IMR-90 (cell line): ENCODE measurements around the gene NT5C1A. TPM values are rescaled to one million over a fixed set of nuclear protein-coding genes. Genes with fewer than 3 reads are reported as not detected.

Experiments
- ATAC-seq: fragments of 200-7000 bp; cut with Tn5 transposase; 2 replicates; pipeline ENCODE4 v1.9.1; 2020; ENCODE audit warnings: low read depth, mild to moderate bottlenecking, moderate library complexity
- BruUV-seq: library from RNA; stranded (reverse); fragments of 400-500 nt; replicated peaks from 2 replicates; lab custom pipeline; 2021; lab: Mats Ljungman, UMichigan
- CTCF ChIA-PET: fragments of 300-600 bp; formaldehyde crosslinking; extraction: SDS; loops from one replicate; lab custom pipeline; 2021; ENCODE audit warnings: antibody characterized with exemption; lab: Yijun Ruan, JAX
- POLR2A ChIA-PET: fragments of 300-600 bp; sonication (Branson Sonifier 250); formaldehyde crosslinking; loops from one replicate; lab custom pipeline; 2022; ENCODE audit warnings: antibody characterized with exemption; ENCODE audit not compliant: unreplicated experiment; lab: Charles Lee
- DNase-seq: peaks from one replicate; pipeline ENCODE4 v3.0.0; 2013
- H2AFZ ChIP-seq: replicated peaks from 2 replicates; pipeline ENCODE3; 2013; ENCODE audit warnings: low read length, mild to moderate bottlenecking; ENCODE audit not compliant: poor library complexity
- H2AK5ac ChIP-seq: 2 replicates; pipeline ENCODE4 v1.6.1; 2013; ENCODE audit warnings: low read depth, low read length, inconsistent platforms
- H2AK9ac ChIP-seq: replicated peaks from 2 replicates; pipeline ENCODE3; 2013; ENCODE audit warnings: mild to moderate bottlenecking, low read depth, low read length, moderate library complexity; ENCODE audit not compliant: poor library complexity
- H2BK120ac ChIP-seq: 2 replicates; pipeline ENCODE4 v1.6.1; 2013; ENCODE audit warnings: low read depth, low read length, inconsistent platforms
- H2BK15ac ChIP-seq: 3 replicates; pipeline ENCODE4 v1.6.1; 2013; ENCODE audit warnings: low read depth, low read length, inconsistent platforms
- H2BK20ac ChIP-seq: 2 replicates; pipeline ENCODE4 v1.6.1; 2013; ENCODE audit warnings: low read depth, mild to moderate bottlenecking, inconsistent platforms, low read length, moderate library complexity
- H2BK5ac ChIP-seq: 2 replicates; pipeline ENCODE4 v1.6.1; 2013; ENCODE audit warnings: mild to moderate bottlenecking, low read depth, low read length, inconsistent platforms; ENCODE audit not compliant: poor library complexity, severe bottlenecking
- H3K14ac ChIP-seq: replicated peaks from 2 replicates; pipeline ENCODE4 v1.6.1; 2013; ENCODE audit warnings: low read depth, low read length, inconsistent platforms
- H3K18ac ChIP-seq: 2 replicates; pipeline ENCODE4 v1.6.1; 2013; ENCODE audit warnings: low read depth, low read length, control low read depth
- H3K23ac ChIP-seq: 2 replicates; pipeline ENCODE4 v1.6.1; 2013; ENCODE audit warnings: low read depth, low read length, inconsistent platforms
- H3K27ac ChIP-seq: 2 replicates; pipeline ENCODE4 v1.5.1; 2013; ENCODE audit warnings: mild to moderate bottlenecking, control low read depth, low read length; ENCODE audit not compliant: insufficient read depth
- H3K27me3 ChIP-seq: 2 replicates; pipeline ENCODE4 v1.6.1; 2013; ENCODE audit warnings: low read length; ENCODE audit not compliant: control insufficient read depth, insufficient read depth
- H3K36me3 ChIP-seq: 2 replicates; pipeline ENCODE4 v1.6.1; 2013; ENCODE audit warnings: low read length, mixed read lengths; ENCODE audit not compliant: control insufficient read depth, insufficient read depth
- H3K4ac ChIP-seq: 2 replicates; pipeline ENCODE4 v1.6.1; 2013; ENCODE audit warnings: low read depth, low read length, inconsistent platforms
- H3K4me1 ChIP-seq: 2 replicates; pipeline ENCODE4 v1.6.1; 2013; ENCODE audit warnings: low read length, mixed read lengths; ENCODE audit not compliant: control insufficient read depth, insufficient read depth
- H3K4me2 ChIP-seq: 2 replicates; pipeline ENCODE4 v1.6.1; 2013; ENCODE audit warnings: low read depth, mild to moderate bottlenecking, control low read depth, low read length, moderate library complexity
- H3K4me3 ChIP-seq: 2 replicates; pipeline ENCODE4 v1.5.1; 2013; ENCODE audit warnings: low read depth, mild to moderate bottlenecking, control low read depth, low read length, moderate library complexity; ENCODE audit not compliant: insufficient read depth
- H3K56ac ChIP-seq: 2 replicates; pipeline ENCODE4 v1.6.1; 2013; ENCODE audit warnings: low read length, inconsistent platforms; ENCODE audit not compliant: insufficient read depth; ENCODE audit errors: extremely low read depth
- H3K79me1 ChIP-seq, 2 experiments: 2 replicates each; pipeline ENCODE4 v1.6.1; 2013; ENCODE audit warnings: low read length in 2 of 2, inconsistent platforms in 1 of 2, low read depth in 1 of 2
- H3K9ac ChIP-seq: 2 replicates; pipeline ENCODE4 v1.6.1; 2013; ENCODE audit warnings: low read depth, low read length, control low read depth
- H3K9me1 ChIP-seq: 2 replicates; pipeline ENCODE4 v1.6.1; 2013; ENCODE audit warnings: low read length, inconsistent platforms; ENCODE audit not compliant: insufficient read depth
- H3K9me3 ChIP-seq: 2 replicates; pipeline ENCODE4 v1.6.1; 2013; ENCODE audit warnings: low read length; ENCODE audit not compliant: control insufficient read depth, insufficient read depth
- H4K20me1 ChIP-seq: 2 replicates; pipeline ENCODE4 v1.6.1; 2013; ENCODE audit warnings: low read length, inconsistent platforms; ENCODE audit not compliant: insufficient read depth
- H4K5ac ChIP-seq: 2 replicates; pipeline ENCODE4 v1.6.1; 2013; ENCODE audit warnings: mild to moderate bottlenecking, low read depth, low read length, control low read depth
- H4K8ac ChIP-seq, 2 experiments: 2 replicates each; pipeline ENCODE4 v1.6.1; 2013; ENCODE audit warnings: low read depth in 2 of 2, low read length in 2 of 2, control low read depth in 1 of 2, inconsistent platforms in 1 of 2
- H4K91ac ChIP-seq: 2 replicates; pipeline ENCODE4 v1.6.1; 2013; ENCODE audit warnings: low read depth, low read length, inconsistent platforms; ENCODE audit not compliant: insufficient read depth
- POLR2A ChIP-seq: IDR thresholded peaks from 2 replicates; pipeline ENCODE4 v1.6.1; 2012; ENCODE audit warnings: mild to moderate bottlenecking, low read depth, low read length
- USF2 ChIP-seq: fragments of 150-350 bp; IDR thresholded peaks from 2 replicates; pipeline ENCODE4 v1.6.1; 2017; ENCODE audit warnings: mild to moderate bottlenecking, antibody characterized with exemption, low read length, low read depth
- WGBS, 2 experiments: methylation state at CpG; one replicate each; pipeline versions ENCODE4 v1.1.5 to v1.1.7; 2013; ENCODE audit warnings: missing lambda C conversion rate in 2 of 2; ENCODE audit not compliant: insufficient read length in 1 of 2; ENCODE audit errors: extremely low coverage in 2 of 2; 5-methylcytosine and 5-hydroxymethylcytosine counted together
- dilution Hi-C: fragments of 300-500 bp; cut with HindIII; formaldehyde crosslinking; loops from one replicate; pipeline ENCODE4 v1.14.3; 2018; ENCODE audit warnings: low sequenced_read_pairs; ENCODE audit not compliant: unreplicated experiment
- in situ Hi-C: fragments of 300-500 bp; cut with MboI; formaldehyde crosslinking; loops from 3 replicates; pipeline ENCODE4 v1.14.3; 2019; ENCODE audit warnings: low sequenced_read_pairs, inconsistent platforms, mixed read lengths
- intact Hi-C: fragments of 100-400 bp; cut with micrococcal nuclease; formaldehyde crosslinking; loops from 2 replicates; pipeline ENCODE4 v1.10.0; 2022
- polyA plus RNA-seq, 3 experiments: library from polyadenylated mRNA; depleted of rRNA; stranded (reverse); fragments of >200 nt; gene quantifications; 2 replicates each; pipeline ENCODE4 v1.2.3, GENCODE V29; 2012; ENCODE audit warnings: low replicate concordance in 1 of 3
- total RNA-seq: library from RNA; depleted of rRNA; stranded (reverse); fragments of >200 nt; gene quantifications from 2 replicates; pipeline ENCODE4 v1.2.3, GENCODE V29; 2012
- TF ChIP-seq, protein P1 (sequence below): fragments of 150-350 bp; IDR thresholded peaks from 2 replicates; pipeline ENCODE4 v1.6.1; 2016; ENCODE audit warnings: low read depth, mild to moderate bottlenecking, low read length, moderate library complexity, borderline replicate concordance

The NT5C1A gene
- total and polyA plus RNA-seq, 2 of the 4 experiments (the other 2 are of a cell fraction): not detected

DNA sequence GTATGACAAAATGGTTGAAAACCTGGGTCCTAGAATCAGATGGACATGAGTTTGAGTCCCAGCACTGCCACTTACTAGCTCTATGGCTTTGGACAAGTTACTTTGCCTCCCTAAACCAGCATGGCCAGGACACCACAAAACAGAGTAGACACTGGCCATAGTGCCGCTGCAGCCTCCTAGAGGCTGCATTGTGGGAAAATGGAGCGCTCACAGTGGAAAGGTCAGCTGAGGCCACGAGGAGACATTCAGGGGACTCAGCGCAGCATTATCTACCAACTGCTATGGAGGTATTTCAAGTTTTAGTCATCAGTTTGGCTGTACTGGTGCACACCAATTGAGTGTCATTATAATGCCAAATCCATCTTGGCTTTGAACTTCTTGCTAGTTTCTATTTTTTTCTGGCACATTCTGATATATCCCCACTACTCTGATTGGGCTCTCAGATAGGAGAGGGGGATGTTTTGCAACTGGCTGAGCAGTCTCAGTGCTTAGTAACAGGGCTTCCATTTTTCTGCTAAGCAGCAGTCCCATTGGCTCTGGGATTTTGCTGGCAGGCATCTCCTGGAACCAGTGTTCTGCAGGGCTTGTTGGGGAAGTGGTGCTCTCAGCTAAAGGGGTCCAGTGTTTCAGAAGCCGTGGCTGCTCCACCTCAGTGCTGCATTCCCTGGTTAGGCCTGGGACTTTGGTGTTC is 16.2 kb downstream of the NT5C1A start:
- Histone ChIP-seq H3K9me3 (no peaks in the 10 kb centered on the region), H3K27me3 (peaks cover 45% of the 10 kb centered on the region), H2AK9ac (no peak overlapping the region), H3K79me1 (no peaks in the 10 kb centered on the region), H3K23ac (no peak overlapping the region), H3K9me1 (no peaks in the 10 kb centered on the region; the same call in 1 of the 2 replicates), H2BK15ac (no peak overlapping the region), H3K4ac (no peak overlapping the region), H2BK5ac (no peak overlapping the region), H4K91ac (no peak overlapping the region), H3K4me3 (no peak overlapping the region), H2AFZ (no peak overlapping the region), H2BK20ac (no peak overlapping the region), H3K27ac (no peak overlapping the region), H3K4me1 (peaks cover 1% of the 10 kb centered on the region; the same call in 1 of the 2 replicates), H3K56ac (no peak overlapping the region), H3K18ac (no peak overlapping the region), H3K14ac (no peak overlapping the region), H3K4me2 (no peak overlapping the region), H4K5ac (no peak overlapping the region), H3K9ac (no peak overlapping the region), H2BK120ac (no peak overlapping the region), H4K8ac (no peak overlapping the region), H3K36me3 (no peaks in the 10 kb centered on the region), H4K20me1 (no peaks in the 10 kb centered on the region), H2AK5ac (no peak overlapping the region)
- no TSS peak for BruUV-seq
- intact Hi-C loops (loop anchor here (10.0 kb wide), 1 partner anchor 561 kb away; no protein-coding TSS in a partner anchor), dilution Hi-C loops (no loop called here), in situ Hi-C loops (loop anchor here (5.0 kb wide), 1 partner anchor 48 kb away; no protein-coding TSS in a partner anchor)
- ATAC-seq (no peak), DNase-seq (no peak)
- POLR2A ChIA-PET: no interaction called here
- CTCF ChIA-PET: interaction anchor here (1.0 to 1.3 kb wide), 2 partner anchors 9 to 49 kb away, joined by 3 to 6 read pairs; no protein-coding TSS in a partner anchor
- TF ChIP-seq USF2: no peak
- TF ChIP-seq, protein P1, sequence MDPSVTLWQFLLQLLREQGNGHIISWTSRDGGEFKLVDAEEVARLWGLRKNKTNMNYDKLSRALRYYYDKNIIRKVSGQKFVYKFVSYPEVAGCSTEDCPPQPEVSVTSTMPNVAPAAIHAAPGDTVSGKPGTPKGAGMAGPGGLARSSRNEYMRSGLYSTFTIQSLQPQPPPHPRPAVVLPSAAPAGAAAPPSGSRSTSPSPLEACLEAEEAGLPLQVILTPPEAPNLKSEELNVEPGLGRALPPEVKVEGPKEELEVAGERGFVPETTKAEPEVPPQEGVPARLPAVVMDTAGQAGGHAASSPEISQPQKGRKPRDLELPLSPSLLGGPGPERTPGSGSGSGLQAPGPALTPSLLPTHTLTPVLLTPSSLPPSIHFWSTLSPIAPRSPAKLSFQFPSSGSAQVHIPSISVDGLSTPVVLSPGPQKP: no peak
- TF ChIP-seq POLR2A: no peak
- WGBS, 2 experiments: 33% methylated on average over 3 of the region's 5 CpGs; no CpG with 5 or more reads in 1 of the 2 experiments
